Osteoblast (primary cell): ENCODE data around the gene TMSB4X. TPM values are rescaled to one million over a fixed set of nuclear protein-coding genes. Genes with fewer than 3 reads are reported as not detected.
"Not testable (repeated sequence)": the region's sequence is repeated elsewhere in the genome, so short reads cannot be mapped to it uniquely, and the experiment has no call there.

Source experiments
- DNase-seq: peaks from one replicate; pipeline ENCODE4 v3.0.0; 2011; ENCODE audit warnings: low spot score, mixed read lengths; ENCODE audit not compliant: insufficient read length; ENCODE audit errors: missing footprints
- H2AFZ ChIP-seq: 2 replicates; pipeline ENCODE4 v1.6.0; 2011; ENCODE audit warnings: mild to moderate bottlenecking, low read length
- H3K27ac ChIP-seq: 2 replicates; pipeline ENCODE4 v1.5.1; 2011; ENCODE audit warnings: mild to moderate bottlenecking, low read depth, low read length, moderate library complexity
- H3K27me3 ChIP-seq: 2 replicates; pipeline ENCODE4 v1.6.0; 2012; ENCODE audit warnings: mild to moderate bottlenecking, control low read depth, inconsistent platforms, low read length, moderate library complexity; ENCODE audit not compliant: insufficient read depth
- H3K36me3 ChIP-seq: 2 replicates; pipeline ENCODE4 v1.5.1; 2011; ENCODE audit warnings: mild to moderate bottlenecking, low read length, control low read depth, moderate library complexity; ENCODE audit not compliant: insufficient read depth
- H3K4me1 ChIP-seq: 2 replicates; pipeline ENCODE4 v1.5.1; 2011; ENCODE audit warnings: mild to moderate bottlenecking, low read length, control low read depth, moderate library complexity; ENCODE audit not compliant: insufficient read depth
- H3K4me2 ChIP-seq: 2 replicates; pipeline ENCODE4 v1.6.0; 2011; ENCODE audit warnings: mild to moderate bottlenecking, low read length; ENCODE audit not compliant: insufficient read depth
- H3K4me3 ChIP-seq: fragments of 200-600 bp; sonication (generic); 3 replicates; pipeline ENCODE4 v1.5.1; 2012; ENCODE audit warnings: mild to moderate bottlenecking, low read length, inconsistent platforms; ENCODE audit not compliant: insufficient read depth
- H3K79me2 ChIP-seq: 2 replicates; pipeline ENCODE4 v1.6.0; 2012; ENCODE audit warnings: mild to moderate bottlenecking, low read length, control low read depth, inconsistent platforms; ENCODE audit not compliant: insufficient read depth
- H3K9me3 ChIP-seq: 2 replicates; pipeline ENCODE4 v1.5.1; 2011; ENCODE audit warnings: low read depth, low read length, control low read depth
- H4K20me1 ChIP-seq: 2 replicates; pipeline ENCODE4 v1.6.0; 2012; ENCODE audit warnings: mild to moderate bottlenecking, low read length, control low read depth; ENCODE audit not compliant: insufficient read depth
- total RNA-seq: library from RNA; depleted of rRNA; stranded (reverse); fragments of >200 nt; gene quantifications from 2 replicates; pipeline ENCODE4 v1.2.3, GENCODE V29; 2012
- TF ChIP-seq, protein P1 (sequence below): IDR thresholded peaks from 2 replicates; pipeline ENCODE4 v1.5.1; 2011; ENCODE audit warnings: mild to moderate bottlenecking, low read depth, low read length, moderate library complexity; ENCODE audit errors: extremely low read depth

TMSB4X gene
- total RNA-seq, 1 donor: 5,120 TPM

DNA sequence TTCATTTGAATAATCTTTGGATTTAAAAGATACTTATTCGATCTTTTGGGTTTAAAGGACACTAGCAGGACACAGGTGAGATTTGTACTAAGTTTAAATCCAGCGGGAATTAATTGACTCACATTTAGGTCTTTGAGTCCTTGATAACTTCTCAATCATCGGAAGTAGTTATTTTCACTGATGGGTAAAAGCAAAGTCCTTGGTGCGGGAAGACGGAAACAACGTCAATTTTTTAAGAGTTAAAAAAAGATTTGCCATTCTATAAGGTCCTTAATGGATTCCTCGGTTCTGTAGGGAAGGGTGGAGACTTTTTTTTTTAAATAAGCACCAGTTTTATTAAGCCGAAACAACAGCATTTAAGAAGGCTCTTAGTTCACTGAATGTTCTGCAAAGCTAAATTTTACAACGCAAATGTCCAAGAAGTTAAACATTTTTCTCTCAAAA, 2.9 kb downstream of the TMSB4X start:
- DNase-seq: peak; percentile 65
- H4K20me1 ChIP-seq: peaks cover 8% of the 10 kb centered on the region
- H3K27me3 ChIP-seq: no peaks in the 10 kb centered on the region
- H3K4me1 ChIP-seq: peaks cover 2% of the 10 kb centered on the region
- H3K4me3 ChIP-seq: peak overlapping the region; percentile 78
- peaks cover 7% of the 10 kb centered on the region for H3K36me3 ChIP-seq
- H3K27ac ChIP-seq: peak overlapping the region; percentile 93
- TF ChIP-seq, protein P1, sequence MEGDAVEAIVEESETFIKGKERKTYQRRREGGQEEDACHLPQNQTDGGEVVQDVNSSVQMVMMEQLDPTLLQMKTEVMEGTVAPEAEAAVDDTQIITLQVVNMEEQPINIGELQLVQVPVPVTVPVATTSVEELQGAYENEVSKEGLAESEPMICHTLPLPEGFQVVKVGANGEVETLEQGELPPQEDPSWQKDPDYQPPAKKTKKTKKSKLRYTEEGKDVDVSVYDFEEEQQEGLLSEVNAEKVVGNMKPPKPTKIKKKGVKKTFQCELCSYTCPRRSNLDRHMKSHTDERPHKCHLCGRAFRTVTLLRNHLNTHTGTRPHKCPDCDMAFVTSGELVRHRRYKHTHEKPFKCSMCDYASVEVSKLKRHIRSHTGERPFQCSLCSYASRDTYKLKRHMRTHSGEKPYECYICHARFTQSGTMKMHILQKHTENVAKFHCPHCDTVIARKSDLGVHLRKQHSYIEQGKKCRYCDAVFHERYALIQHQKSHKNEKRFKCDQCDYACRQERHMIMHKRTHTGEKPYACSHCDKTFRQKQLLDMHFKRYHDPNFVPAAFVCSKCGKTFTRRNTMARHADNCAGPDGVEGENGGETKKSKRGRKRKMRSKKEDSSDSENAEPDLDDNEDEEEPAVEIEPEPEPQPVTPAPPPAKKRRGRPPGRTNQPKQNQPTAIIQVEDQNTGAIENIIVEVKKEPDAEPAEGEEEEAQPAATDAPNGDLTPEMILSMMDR: no peak
- no peak overlapping the region for H2AFZ ChIP-seq
- H3K9me3 ChIP-seq: no peaks in the 10 kb centered on the region
- H3K4me2 ChIP-seq: peak overlapping the region; percentile 80
- peaks cover 16% of the 10 kb centered on the region for H3K79me2 ChIP-seq

- H3K27me3 ChIP-seq: no peaks in the 10 kb centered on the region
- H3K27ac ChIP-seq: peak overlapping the region; percentile 93
- no peak overlapping the region for H2AFZ ChIP-seq
- TF ChIP-seq, protein P1: no peak
- peaks cover 2% of the 10 kb centered on the region for H3K4me1 ChIP-seq
- DNase-seq: peak; percentile 85
- peaks cover 8% of the 10 kb centered on the region for H4K20me1 ChIP-seq
- H3K4me2 ChIP-seq: peak overlapping the region; percentile 80
- H3K36me3 ChIP-seq: peaks cover 7% of the 10 kb centered on the region
- peaks cover 16% of the 10 kb centered on the region for H3K79me2 ChIP-seq
- no peaks in the 10 kb centered on the region for H3K9me3 ChIP-seq
- peak overlapping the region; percentile 78 for H3K4me3 ChIP-seq
Measured at GRCh38 chrX:12978205-12979025, 3.5 kb downstream of the TMSB4X start.

DNA sequence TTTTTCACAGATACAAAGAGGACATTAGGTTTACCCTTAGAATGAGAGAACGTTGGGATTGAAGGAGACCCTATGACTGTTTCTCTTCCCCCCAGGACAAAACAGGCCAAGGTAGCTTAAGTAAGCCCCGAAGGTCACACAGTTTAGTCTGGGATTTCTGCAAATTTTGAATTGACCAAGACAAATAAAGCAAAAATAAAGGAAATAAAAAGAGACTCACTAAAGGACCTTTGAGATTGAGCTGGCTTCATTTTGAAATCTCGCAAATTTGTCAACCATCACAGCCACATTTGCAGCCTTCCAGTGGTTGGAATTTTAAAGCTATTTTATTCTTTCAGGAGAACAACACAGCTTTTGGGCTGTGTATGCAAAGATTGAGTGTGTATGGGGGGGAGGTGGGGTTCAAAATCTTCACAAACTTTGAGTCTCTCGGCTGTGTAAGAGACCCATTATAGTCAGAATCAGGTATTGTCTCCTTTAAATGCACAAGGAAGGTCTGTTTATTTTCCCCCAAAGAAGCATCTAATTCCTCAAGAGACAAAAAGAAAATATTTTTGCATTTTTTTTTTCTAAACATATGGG, 4.2 kb downstream of the TMSB4X start:
- Histone ChIP-seq H3K4me2 (peak overlapping the region; percentile 80), H3K4me3 (peak overlapping the region; percentile 78), H4K20me1 (peaks cover 8% of the 10 kb centered on the region), H3K36me3 (peaks cover 7% of the 10 kb centered on the region), H3K27ac (peak overlapping the region; percentile 93), H2AFZ (no peak overlapping the region), H3K4me1 (peaks cover 2% of the 10 kb centered on the region), H3K79me2 (peaks cover 16% of the 10 kb centered on the region), H3K27me3 (no peaks in the 10 kb centered on the region), H3K9me3 (no peaks in the 10 kb centered on the region)
- DNase-seq: no peak
- TF ChIP-seq, protein P1: no peak

- TF ChIP-seq, protein P1: no peak
- Histone ChIP-seq H3K27ac (peak overlapping the region; percentile 93), H4K20me1 (peaks cover 8% of the 10 kb centered on the region), H3K36me3 (peaks cover 7% of the 10 kb centered on the region), H3K9me3 (no peaks in the 10 kb centered on the region), H3K4me3 (no peak overlapping the region), H3K79me2 (peaks cover 16% of the 10 kb centered on the region), H2AFZ (no peak overlapping the region), H3K27me3 (no peaks in the 10 kb centered on the region), H3K4me1 (peaks cover 2% of the 10 kb centered on the region), H3K4me2 (peak overlapping the region; percentile 80)
- no peak for DNase-seq
Measured at GRCh38 chrX:12979616-12980015, 4.7 kb downstream of the TMSB4X start.

DNA sequence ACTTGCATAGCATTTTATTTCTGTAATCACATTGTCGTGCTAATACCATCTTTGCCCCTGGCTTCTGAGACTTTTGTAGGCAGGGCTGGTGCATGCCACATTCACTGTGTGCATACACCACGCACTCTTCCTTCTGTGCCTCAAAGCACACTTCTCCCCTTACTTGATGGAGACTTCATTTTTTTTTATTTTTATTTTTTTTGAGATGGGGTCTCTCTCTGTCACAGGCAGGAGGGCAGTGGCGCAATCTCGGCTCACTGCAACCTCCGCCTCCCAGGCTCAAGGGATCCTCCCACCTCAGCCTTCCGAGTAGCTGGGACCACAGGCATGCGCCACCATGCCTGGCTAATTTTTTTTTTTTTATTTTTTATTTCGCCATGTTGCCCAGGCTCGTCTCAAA, 5.1 kb downstream of the TMSB4X start:
- not testable (repeated sequence) for H3K36me3 ChIP-seq, H3K4me3 ChIP-seq, H3K9me3 ChIP-seq, DNase-seq, H3K4me1 ChIP-seq, H3K27ac ChIP-seq, H3K27me3 ChIP-seq, H2AFZ ChIP-seq, H3K4me2 ChIP-seq, H4K20me1 ChIP-seq
- H3K79me2 ChIP-seq: peaks cover 15% of the 10 kb centered on the region
